ENCODE measurements around the gene SIGLEC1.

SIGLEC1 gene

GRCh38 chr20:3744037-3744436, 31.6 kb upstream of the SIGLEC1 start:
- no peak for DNase-seq

DNA sequence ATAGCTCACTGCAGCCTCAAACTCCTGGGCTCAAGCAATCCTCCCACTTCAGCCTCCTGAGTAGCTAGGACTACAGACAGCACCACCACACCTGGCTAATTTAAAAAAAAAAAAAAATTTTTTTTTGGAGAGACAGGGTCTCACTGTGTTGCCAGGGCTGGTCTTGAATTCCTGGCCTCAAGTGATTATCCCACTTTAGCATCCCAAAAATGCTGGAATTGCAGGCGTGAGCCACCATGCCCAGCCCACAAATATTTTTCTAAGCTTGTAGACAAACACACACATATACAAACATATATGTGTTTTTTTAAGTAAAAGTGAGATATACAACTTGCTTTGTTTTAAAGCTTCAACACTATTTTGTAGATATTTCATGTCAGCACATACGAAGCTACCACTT, 30.9 kb upstream of the SIGLEC1 start:
- DNase-seq: no peak

GRCh38 chr20:3741836-3742458, 29.5 kb upstream of the SIGLEC1 start:
- no peak for DNase-seq

DNA sequence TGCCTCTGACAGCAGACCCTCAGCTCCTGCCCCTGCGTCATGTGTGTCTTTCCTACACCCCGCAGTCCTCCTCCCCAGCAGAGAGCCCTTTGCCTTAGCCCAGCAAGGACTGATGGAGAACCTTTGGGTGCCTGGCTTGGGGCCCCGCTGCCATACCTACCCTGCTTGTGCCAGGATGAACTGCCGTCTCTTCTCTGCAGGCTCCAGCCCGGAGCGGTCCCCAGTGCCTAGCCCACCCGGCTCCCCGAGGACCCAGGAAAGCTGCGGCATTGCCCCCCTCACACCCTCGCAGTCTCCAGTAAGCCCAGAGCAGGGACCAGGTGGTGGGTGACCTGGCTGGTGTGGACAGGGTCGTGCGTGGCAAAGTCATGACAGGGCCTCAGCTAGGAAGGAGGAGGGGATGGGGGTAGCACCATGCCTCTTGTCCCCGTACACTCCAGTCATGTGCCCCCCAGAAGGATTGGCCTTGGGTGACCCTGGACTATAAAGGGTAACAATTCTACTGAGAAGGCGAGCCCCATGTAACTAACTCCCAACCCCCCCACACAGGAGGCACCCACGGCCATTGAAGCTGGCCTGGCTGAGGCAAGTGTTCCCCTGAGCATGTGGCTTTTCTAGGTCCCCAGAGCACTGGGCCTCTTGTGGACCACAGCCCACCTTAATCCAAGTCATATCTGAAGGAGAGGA, 28.4 kb upstream of the SIGLEC1 start:
- no peak for DNase-seq

DNA sequence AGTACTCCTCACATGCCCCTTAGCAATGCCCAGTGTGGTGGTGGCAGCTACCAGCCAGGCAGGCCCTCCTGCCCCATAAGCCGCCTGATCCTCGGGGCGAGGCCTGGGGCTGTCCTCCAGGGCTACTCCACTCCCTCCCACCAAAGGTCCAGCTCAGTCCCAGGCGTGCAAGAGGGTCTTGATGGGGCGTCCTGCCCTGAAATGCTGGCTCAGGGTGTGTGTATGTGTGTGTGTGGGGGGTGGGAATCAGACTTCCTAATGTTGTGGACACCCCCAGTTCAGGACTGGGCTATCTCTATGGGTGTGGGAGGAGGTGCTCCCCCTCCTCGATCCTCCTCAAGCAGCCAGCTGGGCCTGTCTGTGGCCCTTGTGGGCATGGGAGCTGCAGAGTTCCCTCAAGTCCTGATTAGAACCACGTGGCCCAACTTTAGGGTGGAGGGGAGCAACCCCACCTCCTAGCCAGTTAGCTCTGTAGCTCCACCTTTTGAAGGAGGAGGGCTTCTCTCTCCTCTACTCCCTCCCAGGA, 27.6 kb upstream of the SIGLEC1 start:
- no peak for DNase-seq

DNA sequence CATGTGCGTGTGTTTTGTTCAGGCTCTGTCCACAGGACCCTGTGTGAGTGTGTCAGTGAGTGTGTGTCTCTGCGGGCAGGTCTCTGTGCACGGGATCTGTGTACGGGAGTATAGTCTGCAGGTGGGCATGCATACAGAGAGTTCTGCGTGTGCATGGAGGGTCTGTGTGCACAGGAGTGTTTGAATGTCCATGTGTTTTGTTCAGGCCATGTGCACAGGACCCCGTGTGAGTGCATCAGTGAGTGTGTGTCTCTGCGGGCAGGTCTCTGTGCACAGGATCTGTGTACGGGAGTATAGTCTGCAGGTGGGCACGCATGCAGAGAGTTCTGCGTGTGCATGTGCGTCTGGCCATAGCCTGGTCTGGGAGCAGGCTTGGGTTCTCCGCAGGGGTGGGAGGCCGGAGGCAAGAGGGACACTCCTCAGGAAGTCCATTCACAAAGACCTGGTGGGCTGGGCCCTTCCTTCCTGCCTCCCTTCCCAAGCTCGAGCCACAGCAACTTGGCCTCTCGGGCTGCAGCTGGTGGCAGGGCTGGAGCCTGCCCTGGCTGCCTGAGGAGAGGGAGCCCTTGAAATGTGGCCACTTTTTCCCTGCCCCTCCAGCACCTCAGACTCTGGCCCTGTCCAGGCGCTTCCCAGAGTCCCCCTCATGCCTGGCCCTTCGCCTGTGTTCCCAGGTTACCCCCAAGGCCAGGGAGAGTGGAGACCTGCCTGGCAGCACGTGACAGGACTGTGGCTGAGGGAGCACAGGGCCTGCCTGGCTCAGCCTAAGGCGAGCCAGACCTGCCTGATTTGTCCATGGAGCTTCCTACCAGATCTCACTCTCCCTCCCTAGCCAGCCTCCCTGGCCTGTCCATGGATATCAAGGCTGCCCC, 26.9 kb upstream of the SIGLEC1 start:
- DNase-seq: no peak

DNA sequence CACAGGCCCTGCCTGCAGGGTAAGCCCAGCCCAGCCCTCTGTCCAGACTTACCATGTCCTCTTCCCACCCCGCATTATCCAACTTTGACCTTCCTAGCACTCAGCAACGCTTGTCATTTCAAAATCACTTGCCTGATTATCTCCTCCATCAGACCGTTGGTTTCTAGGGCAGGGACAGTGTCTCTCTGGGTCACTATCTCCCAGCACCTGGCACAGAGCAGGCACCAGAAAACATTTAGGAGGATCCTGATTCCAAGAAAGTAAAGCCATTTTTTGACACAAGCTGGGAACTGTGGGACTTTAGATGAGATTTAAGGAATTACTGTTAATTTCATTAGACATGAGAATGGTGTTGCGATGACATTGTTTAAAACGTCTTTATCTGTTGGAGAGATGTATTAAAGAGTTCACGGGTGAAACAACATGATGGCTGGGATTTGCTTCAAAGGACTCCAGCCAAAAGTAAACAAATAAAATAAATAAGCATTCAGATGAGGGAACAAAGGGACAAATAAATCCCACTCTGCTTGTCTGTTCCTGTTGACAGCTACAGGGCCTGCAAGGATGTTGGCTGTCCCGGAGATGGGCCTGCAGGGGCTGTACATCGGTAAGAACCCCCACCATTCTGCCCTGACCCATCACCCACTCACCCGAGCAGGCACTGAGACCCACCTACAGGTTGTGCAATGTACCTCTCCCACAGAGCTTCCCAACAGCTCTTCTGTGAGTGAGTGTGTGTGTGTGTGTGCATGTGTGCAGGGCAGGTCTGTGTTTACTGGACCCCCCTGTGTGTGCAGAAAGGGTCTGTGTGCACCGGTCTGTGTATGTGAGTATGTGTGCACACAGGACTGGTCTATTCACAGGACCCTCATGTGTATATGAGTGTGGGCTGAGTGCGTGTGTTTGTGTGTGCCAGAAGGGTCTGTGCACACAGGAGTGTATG, 26.0 kb upstream of the SIGLEC1 start:
- DNase-seq: no peak

DNA sequence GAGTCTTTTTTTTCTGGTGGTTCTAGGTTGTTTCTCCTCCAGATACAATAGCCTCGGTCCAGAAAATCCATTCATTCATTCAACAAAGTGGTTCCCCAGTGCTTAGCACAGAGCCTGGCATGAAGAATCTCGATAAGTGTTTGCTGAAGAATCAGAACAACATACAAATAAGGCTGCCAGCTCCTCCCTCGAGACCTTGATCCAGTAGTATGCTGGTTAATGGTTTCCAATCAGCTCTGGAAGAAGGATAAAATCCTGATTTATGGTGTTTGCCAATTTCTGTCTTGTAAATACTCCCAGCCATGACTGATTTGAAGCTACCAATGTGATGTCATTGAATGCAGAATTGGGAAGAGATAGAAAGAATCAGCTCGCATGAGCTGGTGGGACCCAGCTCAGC, 23.4 kb upstream of the SIGLEC1 start:
- no peak for DNase-seq

GRCh38 chr20:3734111-3734843, 21.9 kb upstream of the SIGLEC1 start:
- no peak for DNase-seq

- DNase-seq: no peak
Observed at GRCh38 chr20:3733119-3733995, 21.0 kb upstream of the SIGLEC1 start.

- DNase-seq: no peak
Observed at GRCh38 chr20:3732327-3733118, 20.1 kb upstream of the SIGLEC1 start, which contains the start of gene HSPA12B. Gene HSPA12B, plus strand, starts transcription at chr20:3732685. Its CDS starts 5,990 bp downstream, at chr20:3738675.

DNA sequence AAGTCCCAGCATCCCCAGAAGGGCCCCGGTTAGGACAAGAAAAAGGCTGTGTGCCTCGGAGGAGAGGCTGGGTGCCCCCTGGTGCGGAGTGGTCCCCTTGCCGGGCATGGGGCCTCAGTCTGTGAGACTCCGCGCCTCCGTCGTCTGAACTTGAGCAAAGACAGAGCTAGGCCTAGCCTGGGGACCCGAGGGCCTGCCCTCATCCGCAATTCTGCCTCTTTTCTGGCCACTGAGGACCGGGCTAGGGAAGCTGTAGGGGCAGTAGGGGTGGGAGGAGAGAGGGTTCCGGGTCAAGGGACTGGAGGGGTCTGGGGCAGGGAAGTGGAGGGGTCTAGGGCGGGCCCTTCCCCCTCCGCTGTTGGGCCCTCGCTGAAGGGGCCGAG, 19.5 kb upstream of the SIGLEC1 start:
- no peak for DNase-seq

DNA sequence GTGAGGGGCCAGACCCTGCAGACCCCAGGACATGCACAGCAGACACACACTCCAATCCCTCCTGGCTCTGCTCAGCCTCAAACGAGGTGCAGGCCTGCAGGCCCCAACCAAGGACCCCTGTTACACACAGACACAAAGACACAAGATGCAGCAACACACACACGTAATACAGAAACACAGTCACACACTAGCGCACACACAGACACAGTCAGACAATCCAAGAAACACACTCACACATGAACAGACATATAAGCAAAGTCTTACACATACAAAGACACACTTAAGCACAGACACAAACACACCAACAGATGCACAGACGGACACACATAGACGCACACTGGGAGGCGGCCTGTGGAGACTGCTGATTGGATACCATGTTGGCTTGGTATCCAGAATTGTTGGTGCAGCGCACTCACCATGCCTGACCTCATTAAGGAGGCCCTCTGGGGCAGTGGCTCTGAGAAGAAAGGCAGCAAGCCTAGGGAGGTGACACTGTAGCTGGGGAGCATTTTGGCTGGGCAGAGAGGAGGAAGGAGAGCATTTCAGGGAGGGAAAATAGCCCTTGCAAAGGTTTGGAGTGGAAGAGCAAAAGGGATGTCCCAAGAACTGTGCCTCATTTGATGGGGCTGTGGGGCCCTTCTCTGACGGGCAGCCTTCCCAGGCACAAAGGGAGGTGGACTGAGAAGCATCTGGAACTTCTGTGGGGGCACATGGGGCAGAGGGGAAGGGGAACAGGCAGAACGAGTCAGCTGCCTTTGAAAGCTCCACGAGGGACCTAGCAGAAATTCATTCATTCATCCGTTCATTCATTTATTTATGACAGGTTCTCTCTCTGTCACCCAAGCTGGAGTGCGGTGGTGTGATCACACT, 18.6 kb upstream of the SIGLEC1 start:
- no peak for DNase-seq

- DNase-seq: no peak
Observed at GRCh38 chr20:3729811-3730540, 17.6 kb upstream of the SIGLEC1 start.

DNA sequence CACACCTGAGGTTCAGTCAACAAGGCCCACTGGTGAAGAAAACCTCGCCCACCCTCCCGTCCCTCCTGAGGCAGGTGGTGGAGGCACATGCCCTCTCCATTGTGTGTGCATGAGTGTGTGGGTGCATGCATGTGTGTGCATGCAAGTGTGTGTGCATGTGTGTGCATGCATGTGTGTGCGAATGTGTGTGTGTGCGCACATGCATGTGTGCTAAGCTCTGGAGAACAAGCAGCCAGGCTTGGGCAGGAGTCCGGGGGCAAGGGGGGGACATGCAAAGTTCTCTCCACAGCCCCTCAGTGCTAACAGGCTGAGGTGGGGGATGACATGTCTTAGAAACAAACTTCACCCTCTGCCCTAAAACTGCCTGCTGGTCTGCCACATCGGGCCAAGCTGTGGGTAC, 17.0 kb upstream of the SIGLEC1 start:
- DNase-seq: no peak

DNA sequence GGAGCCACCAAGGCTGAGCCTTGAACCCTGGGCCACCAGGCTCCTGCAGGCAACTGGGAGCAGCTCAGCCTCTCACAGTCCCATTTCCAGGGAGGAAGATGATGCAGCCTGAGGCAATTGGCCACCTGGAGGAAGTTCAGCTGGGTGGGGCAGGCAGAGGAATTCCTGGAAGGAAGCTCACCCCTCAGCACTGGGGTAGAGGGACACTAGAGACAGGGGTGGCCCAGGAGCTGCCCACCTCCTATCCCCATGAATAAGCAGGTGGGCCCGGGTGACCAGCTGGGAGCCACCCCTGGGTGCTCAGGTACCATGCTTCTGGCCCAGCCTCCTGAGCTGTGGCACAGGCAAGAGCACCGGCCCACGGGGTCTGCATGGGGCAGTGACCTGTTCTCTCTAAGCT, 16.5 kb upstream of the SIGLEC1 start:
- DNase-seq: no peak

GRCh38 chr20:3728354-3728753, 16.0 kb upstream of the SIGLEC1 start:
- DNase-seq: no peak

DNA sequence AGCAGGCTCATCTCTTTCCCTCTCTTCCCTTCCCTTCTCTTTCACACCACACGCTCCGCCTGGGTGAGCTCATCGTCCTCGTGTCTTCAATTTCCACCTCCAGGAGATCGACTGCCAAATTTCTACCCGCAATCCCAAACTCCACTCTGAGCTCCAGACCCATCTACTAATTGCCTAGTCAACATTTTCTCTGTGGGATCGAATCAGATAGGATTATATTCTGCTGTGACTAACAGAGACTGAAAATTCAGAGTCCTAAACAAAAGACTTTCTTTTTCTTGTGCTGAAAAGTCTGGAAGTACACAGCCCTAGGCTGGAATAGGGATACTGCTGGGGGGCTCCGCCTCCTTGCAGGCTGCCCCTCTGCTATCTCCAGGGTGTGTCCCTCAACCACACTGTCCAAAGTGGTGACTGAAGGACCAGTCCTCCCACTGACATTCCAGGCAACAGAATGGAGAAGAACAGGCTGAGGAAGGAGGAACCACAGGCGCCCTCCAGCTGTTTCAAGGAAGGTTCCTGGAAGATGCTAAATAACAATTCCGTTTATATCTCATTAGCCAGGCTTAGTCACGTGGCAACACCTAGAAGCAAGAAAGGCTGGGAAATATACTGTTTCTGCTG, 15.1 kb upstream of the SIGLEC1 start:
- DNase-seq: no peak

Data from cortex of kidney (tissue), 1 donor.